Germinal center (tissue), 1 donor: ENCODE measurements around the gene ETS1.

Source experiments
- DNase-seq: peaks from one replicate; pipeline ENCODE4 v3.0.0; 2012; ENCODE audit warnings: mixed read lengths, low spot score

The ETS1 gene

GRCh38 chr11:128424851-128425285 is 162.5 kb downstream of the ETS1 start:
- no peak for DNase-seq

DNA sequence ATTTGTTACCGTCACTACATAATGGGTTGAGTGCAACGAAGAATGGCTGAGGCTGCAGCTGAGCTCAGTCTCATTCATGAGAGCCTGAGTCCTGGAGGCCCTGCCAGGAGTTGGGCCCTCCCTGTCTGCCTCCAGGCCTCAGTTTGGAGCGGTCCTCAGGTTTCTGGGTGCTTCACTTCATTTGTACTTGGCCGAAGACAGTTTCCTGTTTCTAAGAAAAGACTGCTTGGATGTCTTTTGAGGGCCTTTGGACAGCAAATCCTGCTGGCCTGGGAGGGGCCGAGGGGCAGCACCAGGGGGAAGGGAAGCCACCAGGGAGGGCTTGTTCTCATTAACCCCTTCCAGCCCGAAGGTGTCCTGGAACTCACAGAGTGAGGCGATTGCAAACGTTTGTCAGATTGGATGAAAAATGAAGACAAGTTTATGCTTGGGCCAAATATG is 163.1 kb downstream of the ETS1 start:
- no peak for DNase-seq

GRCh38 chr11:128422576-128423370 is 164.6 kb downstream of the ETS1 start:
- DNase-seq = peak; percentile 45

GRCh38 chr11:128421577-128422330 is 165.6 kb downstream of the ETS1 start:
- DNase-seq = no peak

DNA sequence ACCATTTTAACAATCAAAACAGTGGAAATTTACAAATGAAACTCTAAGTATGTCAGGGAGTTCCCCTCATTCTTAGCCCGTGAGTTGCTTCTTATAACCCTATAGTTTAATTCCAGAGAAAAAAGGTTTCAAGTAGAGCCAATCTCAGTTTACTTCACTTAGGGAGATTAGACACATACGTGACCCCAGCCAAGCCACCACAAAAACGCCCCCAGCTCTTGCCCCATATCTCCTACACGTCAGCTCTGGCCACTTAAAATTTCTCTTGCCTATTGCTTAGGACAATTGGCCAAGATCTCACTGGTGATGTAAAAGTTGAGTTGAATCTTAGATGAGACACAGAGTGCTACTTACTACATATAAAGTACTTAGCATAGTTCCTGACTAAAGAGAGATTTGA is 166.4 kb downstream of the ETS1 start:
- no peak for DNase-seq

DNA sequence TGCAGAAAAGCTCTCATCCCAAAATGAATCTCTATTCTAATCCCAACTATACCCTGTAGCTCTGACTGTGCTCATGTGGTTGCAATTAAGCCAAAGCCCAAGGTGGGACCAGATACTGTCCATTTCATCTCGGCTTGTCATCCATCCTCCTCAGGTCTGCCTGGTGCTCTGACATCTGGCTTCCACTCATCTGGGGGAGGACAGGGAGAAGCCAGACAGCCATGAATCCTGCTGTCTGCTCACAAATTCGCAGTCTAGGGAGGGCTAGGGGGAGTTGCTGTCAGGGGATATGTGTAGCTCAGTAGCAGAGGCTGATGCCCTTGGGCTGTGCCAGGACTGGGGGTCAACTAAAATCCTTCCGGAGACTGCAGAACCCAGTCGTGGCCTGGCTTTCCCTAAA is 167.1 kb downstream of the ETS1 start:
- DNase-seq = no peak

DNA sequence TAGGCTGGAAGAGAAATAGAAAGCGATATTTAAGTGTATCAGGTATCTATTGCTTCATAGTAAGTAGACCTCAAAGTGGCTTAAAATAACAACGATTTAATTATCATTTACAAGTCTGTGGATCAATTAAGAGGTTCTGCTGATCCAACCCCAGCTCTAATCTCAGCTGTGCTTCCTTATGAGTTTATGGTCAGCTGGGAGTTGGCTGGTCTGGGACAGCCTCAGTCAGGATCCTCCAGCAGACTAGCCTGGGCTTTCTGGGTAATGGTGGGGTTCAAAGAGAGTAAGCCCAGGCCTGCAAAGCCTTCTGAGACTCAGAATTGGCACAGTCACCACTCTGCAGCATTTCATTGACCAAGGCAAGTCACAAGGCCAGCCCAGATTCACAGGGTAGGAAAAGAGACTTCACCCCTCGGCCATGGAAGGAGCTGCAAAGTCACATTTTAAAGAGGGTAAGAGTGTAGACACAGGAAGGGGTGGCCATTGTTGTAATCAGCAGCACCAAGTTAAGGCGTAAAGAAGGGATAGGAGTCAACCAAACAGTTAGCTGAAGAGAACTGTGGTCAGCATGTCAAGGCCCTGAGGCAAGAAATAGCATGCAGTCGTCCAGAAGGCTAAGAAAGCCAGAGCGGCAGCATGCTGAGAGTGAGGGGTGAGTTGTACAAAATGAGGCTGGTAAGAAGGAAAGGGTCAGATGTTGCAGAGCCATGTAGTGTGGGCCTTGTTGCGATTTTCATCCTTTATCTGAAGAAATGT is 168.2 kb downstream of the ETS1 start:
- DNase-seq = no peak

DNA sequence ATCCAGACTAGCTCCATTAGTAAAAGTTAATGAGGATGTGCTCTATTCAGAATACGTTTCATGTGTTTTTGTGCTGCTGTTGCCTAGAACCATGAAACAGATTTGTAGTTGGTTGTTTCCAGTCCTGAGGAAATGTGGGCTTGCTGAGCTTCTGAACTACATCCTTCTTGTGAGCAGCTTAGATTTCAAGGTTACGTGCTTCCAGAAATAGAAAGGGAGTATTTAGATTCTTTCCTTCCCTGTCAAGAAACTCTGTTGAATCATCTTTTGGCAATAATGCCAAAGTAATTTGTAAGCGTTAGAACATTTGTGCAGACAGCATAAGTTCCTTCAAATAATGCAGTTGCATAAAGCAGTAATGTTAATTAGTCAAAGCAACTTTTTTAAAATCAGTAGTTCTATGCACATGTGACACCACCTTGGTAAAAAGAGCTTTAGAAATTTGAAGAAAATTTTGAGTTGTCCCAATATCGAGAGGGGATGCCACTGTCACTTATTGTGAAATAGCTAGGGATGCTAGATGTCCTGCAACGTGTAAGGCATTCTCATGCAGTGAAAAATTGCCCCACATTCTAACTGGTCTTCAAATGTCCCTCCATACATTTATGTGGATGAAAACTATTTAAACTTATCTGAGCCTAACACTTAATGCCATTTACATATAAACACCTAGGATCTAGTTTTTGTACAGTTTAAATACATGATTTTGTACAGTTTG is 169.6 kb downstream of the ETS1 start:
- DNase-seq = no peak

GRCh38 chr11:128416976-128417375 is 170.4 kb downstream of the ETS1 start:
- no peak for DNase-seq

- no peak for DNase-seq
Observed at GRCh38 chr11:128415539-128415938, 171.8 kb downstream of the ETS1 start.

DNA sequence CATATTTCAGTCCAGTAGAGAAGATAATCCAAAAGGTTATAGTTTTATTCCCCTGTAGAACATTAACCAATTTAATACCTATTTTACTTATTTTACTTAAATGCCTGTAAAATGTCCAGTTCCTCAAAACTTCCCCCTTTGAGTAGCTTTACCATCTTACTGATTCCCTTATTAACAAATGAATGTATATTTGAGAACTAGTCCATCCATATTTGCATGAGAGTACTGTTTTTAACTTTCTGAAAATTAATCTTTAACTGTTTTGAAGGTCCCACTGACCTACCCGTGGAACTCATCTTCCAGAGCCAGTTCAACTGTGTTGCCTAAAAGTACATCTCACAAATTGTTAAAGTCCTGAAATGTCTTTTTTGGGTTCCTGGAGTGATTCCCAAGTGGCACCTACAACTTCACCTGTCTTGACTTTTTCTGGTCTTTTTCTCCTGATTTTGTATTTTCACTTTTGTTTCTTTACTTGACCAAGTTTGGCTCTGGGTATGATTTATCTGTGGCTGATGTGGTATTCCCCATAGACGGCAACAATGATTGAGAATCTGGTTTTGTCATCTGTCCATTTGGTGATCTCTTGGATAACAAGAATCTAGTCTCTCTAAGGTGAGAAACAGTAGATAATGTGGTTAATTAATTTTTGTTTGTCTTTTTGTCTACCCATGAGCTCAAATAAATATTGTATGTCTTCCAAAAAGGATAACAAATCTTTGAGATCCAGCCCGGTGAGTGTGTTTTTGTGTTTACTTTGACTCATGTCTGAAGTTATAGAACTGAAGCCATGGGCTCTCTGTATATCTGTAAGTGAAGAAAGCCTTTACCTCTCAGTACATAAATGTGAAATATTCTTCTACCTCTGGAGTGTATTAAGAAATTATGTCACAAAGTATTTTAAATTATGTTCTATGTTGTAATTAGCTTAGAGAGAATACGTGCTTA is 174.2 kb downstream of the ETS1 start:
- DNase-seq = no peak

GRCh38 chr11:128411812-128412211 is 175.5 kb downstream of the ETS1 start:
- no peak for DNase-seq

DNA sequence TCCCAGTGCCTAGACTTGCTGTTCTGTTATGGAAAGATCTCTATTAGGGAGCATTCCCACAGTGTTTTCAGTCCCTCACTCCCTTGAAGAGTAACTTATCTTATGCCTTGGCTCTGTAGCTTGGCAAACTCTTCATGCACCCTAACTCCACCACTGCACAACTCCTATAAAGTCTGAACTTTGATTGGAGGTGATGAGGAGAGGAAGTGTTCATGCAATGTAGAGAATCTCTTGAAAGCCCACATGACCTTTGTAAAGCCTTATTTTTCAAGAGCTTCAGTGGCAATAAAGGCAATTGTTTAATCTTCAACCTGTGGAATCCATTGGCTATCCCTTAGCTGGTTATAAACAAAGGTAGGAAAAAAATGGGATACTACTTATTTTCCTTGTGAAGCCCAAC is 176.2 kb downstream of the ETS1 start:
- no peak for DNase-seq

DNA sequence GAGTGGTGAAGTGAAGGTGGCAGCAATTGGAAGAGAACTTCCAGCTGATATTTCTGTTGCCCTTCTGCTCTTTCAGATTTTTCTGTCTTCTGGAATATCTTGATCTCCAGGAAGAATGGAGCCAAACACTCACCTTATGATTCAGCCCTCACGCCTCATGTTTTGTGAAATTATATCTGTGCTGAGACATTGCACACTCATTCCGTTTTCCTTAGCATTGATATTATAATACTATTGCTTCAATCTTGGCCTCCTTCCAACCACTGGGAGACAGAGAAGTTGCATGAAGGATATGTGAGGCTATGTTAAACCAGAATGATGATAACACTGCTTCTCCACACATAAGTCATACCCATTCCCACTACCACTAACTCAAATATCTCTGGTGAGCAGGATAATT is 177.9 kb downstream of the ETS1 start:
- no peak for DNase-seq
